Endodermal cell (in vitro differentiated cells): Measurements from ENCODE around the gene YJU2. TPM values are rescaled to one million over a fixed set of nuclear protein-coding genes. Genes with fewer than 3 reads are reported as not detected.
"Not testable (repeated sequence)": the region's sequence is repeated elsewhere in the genome, so short reads cannot be mapped to it uniquely, and the experiment has no call there.

Source experiments
- DNase-seq: peaks from one replicate; pipeline ENCODE4 v3.0.0-alpha.2; 2017
- H3K27ac ChIP-seq: 2 replicates; pipeline ENCODE4 v1.5.1; 2013; ENCODE audit warnings: mild to moderate bottlenecking, low read depth, low read length, moderate library complexity
- H3K27me3 ChIP-seq: 2 replicates; pipeline ENCODE4 v1.6.1; 2013; ENCODE audit warnings: mild to moderate bottlenecking, low read length, moderate library complexity; ENCODE audit not compliant: insufficient read depth, control insufficient read depth, poor library complexity, severe bottlenecking
- H3K36me3 ChIP-seq: 2 replicates; pipeline ENCODE4 v1.7.0; 2013; ENCODE audit warnings: mild to moderate bottlenecking, low read length, moderate library complexity; ENCODE audit not compliant: control insufficient read depth, insufficient read depth
- H3K4me1 ChIP-seq: one replicate; pipeline ENCODE4 v1.7.0; 2013; ENCODE audit warnings: low read length; ENCODE audit not compliant: control insufficient read depth, insufficient read depth
- H3K4me3 ChIP-seq: 2 replicates; pipeline ENCODE4 v1.5.1; 2013; ENCODE audit warnings: mild to moderate bottlenecking, low read length, moderate library complexity
- H3K9ac ChIP-seq: 2 replicates; pipeline ENCODE4 v1.6.1; 2013; ENCODE audit warnings: mild to moderate bottlenecking, low read length, moderate library complexity; ENCODE audit not compliant: poor library complexity, severe bottlenecking; ENCODE audit errors: extremely low read depth
- H3K9me3 ChIP-seq: 2 replicates; pipeline ENCODE4 v1.6.1; 2013; ENCODE audit warnings: mild to moderate bottlenecking, low read length, moderate library complexity; ENCODE audit not compliant: control insufficient read depth
- H3K27ac Mint-ChIP-seq: 2 replicates; pipeline ENCODE4 v1.8.0; 2020; ENCODE audit warnings: mixed read lengths
- H3K27me3 Mint-ChIP-seq: 2 replicates; pipeline ENCODE4 v1.8.0; 2021; ENCODE audit warnings: mild to moderate bottlenecking, mixed read lengths; ENCODE audit not compliant: insufficient read depth
- H3K36me3 Mint-ChIP-seq: 2 replicates; pipeline ENCODE4 v1.8.0; 2020; ENCODE audit warnings: low read depth, mixed read lengths
- H3K4me1 Mint-ChIP-seq: 2 replicates; pipeline ENCODE4 v1.8.0; 2020; ENCODE audit warnings: mixed read lengths
- H3K4me3 Mint-ChIP-seq: 2 replicates; pipeline ENCODE4 v1.8.0; 2020; ENCODE audit warnings: mild to moderate bottlenecking, moderate library complexity, mixed read lengths
- H3K9me3 Mint-ChIP-seq: 2 replicates; pipeline ENCODE4 v1.8.0; 2020; ENCODE audit warnings: mild to moderate bottlenecking, mixed read lengths
- CTCF ChIP-seq: fragments of 200-600 bp; sonication (generic); conservative IDR thresholded peaks from 2 replicates; pipeline ENCODE4 v1.5.0; 2021; ENCODE audit warnings: antibody characterized with exemption, mild to moderate bottlenecking
- WGBS, 2 experiments: methylation state at CpG; one replicate each; pipeline versions ENCODE4 v1.1.5 to v1.1.7; 2013; ENCODE audit warnings: missing lambda C conversion rate in 2 of 2, mixed read lengths in 1 of 2; ENCODE audit not compliant: insufficient coverage in 1 of 2, insufficient read length in 1 of 2; 5-methylcytosine and 5-hydroxymethylcytosine counted together
- total RNA-seq, 2 donors: library from RNA; stranded (reverse); fragmentation: NEBNext Ultra II Directional in 1 of 2; extraction: Animal tissue kit (Norgen Biotek cat#: 25700) in 1 of 2; gene quantifications; 2 replicates in 1 of 2; 3 replicates in 1 of 2; pipeline ENCODE4 v1.2.1, GENCODE V29; 2021

YJU2 gene
- total RNA-seq, 2 donors from 2014 or later: 15.8 to 16.4 TPM

DNA sequence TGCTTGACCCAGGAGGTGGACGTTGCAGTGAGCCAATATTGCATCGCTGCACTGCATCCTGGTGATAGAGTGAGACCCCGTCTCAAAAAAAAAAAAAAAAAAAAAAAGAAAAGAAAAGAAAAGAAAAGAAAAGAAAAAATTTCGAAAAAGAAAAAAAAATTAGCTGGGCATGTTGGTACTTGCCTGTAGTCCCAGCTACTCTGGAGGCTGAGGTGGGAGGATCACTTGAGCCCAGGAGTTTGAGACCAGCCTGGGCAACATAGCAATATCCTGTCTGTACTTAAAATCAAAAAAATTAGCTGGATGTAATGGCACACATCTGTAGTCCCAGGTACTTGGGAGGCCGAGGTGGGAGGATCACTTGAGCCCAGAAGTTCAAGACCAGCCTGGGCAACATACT lies 14.7 kb upstream of the YJU2 start:
- not testable (repeated sequence) for H3K27ac ChIP-seq, H3K27ac Mint-ChIP-seq, H3K9ac ChIP-seq, H3K4me1 ChIP-seq, H3K4me1 Mint-ChIP-seq, H3K27me3 Mint-ChIP-seq, H3K36me3 Mint-ChIP-seq, H3K4me3 ChIP-seq, H3K9me3 Mint-ChIP-seq, DNase-seq, H3K36me3 ChIP-seq, H3K9me3 ChIP-seq, H3K4me3 Mint-ChIP-seq, H3K27me3 ChIP-seq
- WGBS, 2 experiments: 95 to 100% methylated on average over 3 to 5 of the region's 5 CpGs

GRCh38 chr19:4232614-4233281 lies 14.1 kb upstream of the YJU2 start:
- H3K4me1 ChIP-seq: no peaks in the 10 kb centered on the region
- H3K9ac ChIP-seq: no peak overlapping the region
- H3K9me3 ChIP-seq: no peaks in the 10 kb centered on the region
- H3K36me3 Mint-ChIP-seq: no peaks in the 10 kb centered on the region
- H3K36me3 ChIP-seq: no peaks in the 10 kb centered on the region
- 81 to 82% methylated on average over 15 to 21 of the region's 21 CpGs for WGBS, 2 experiments
- no peak overlapping the region for H3K27ac ChIP-seq
- H3K4me3 ChIP-seq: no peak overlapping the region
- H3K4me3 Mint-ChIP-seq: no peak overlapping the region
- peaks cover 5% of the 10 kb centered on the region for H3K27me3 Mint-ChIP-seq
- DNase-seq: no peak
- H3K9me3 Mint-ChIP-seq: no peaks in the 10 kb centered on the region
- no peak for TF ChIP-seq CTCF
- H3K27me3 ChIP-seq: no peaks in the 10 kb centered on the region
- H3K4me1 Mint-ChIP-seq: no peaks in the 10 kb centered on the region
- H3K27ac Mint-ChIP-seq: no peak overlapping the region

DNA sequence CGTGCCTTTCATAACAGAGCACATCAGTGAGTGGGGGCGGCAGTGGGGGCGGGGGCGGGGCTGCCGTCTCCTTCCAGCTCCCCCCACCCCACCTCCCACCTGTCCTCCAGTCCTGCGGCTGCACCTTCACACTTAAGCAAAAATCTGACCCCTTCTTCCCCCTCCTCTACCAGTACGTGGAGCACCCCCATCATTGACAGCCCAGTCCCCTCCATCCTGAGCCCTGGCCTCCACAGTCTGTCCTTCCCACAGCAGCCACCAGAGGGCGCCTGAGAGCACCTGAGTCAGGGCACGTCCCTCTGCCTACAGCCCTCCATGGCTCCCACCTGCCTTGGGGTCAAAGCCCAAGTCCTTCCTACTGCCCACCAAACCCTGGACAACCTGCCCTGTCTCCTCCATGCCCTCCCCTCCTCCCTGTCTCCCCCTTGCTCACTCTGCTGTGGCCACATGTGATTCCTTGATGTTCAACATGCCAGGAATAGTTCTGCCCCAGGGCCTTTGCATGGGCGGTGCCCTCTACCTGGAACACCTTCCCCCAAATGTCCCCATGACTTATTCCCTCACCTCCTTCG lies 13.5 kb upstream of the YJU2 start:
- Histone ChIP-seq H3K9me3 (no peaks in the 10 kb centered on the region), H3K4me3 (no peak overlapping the region), H3K9ac (no peak overlapping the region), H3K4me1 (no peaks in the 10 kb centered on the region), H3K36me3 (no peaks in the 10 kb centered on the region), H3K27me3 (no peaks in the 10 kb centered on the region), H3K27ac (no peak overlapping the region)
- peaks cover 5% of the 10 kb centered on the region for H3K27me3 Mint-ChIP-seq
- H3K36me3 Mint-ChIP-seq: no peaks in the 10 kb centered on the region
- WGBS, 2 experiments: 68 to 79% methylated on average over 3 to 11 of the region's 11 CpGs
- H3K9me3 Mint-ChIP-seq: no peaks in the 10 kb centered on the region
- no peak overlapping the region for H3K4me3 Mint-ChIP-seq
- no peak overlapping the region for H3K27ac Mint-ChIP-seq
- H3K4me1 Mint-ChIP-seq: no peaks in the 10 kb centered on the region
- peak; percentile 83 for TF ChIP-seq CTCF
- peak; percentile 93 for DNase-seq
